HL-60 (cell line): ENCODE measurements around the gene ANP32B.

ENCODE experiments used
- DNase-seq, 2 experiments: peaks; one replicate each; pipeline ENCODE4 v3.0.0-alpha.2; 2010 to 2020; ENCODE audit warnings: low read depth in 1 of 2, low spot score in 1 of 2
- H3K27ac ChIP-seq: fragments of 250-450 bp; sonication (Bioruptor Pico); replicated peaks from 2 replicates; pipeline ENCODE4 v1.5.1; 2020; ENCODE audit warnings: mild to moderate bottlenecking, moderate library complexity
- H3K27me3 ChIP-seq: fragments of 250-450 bp; sonication (Bioruptor Pico); 2 replicates; pipeline ENCODE4 v1.5.1; 2021; ENCODE audit warnings: mild to moderate bottlenecking, moderate library complexity; ENCODE audit not compliant: insufficient read depth, poor library complexity, severe bottlenecking
- H3K4me3 ChIP-seq: replicated peaks from 2 replicates; pipeline ENCODE4 v1.5.1; 2011; ENCODE audit warnings: mild to moderate bottlenecking, control low read depth, low read length; ENCODE audit not compliant: insufficient read depth
- CTCF ChIP-seq: IDR thresholded peaks from one replicate; pipeline ENCODE4 v1.5.1; 2011; ENCODE audit warnings: low read length, control low read depth, inconsistent platforms; ENCODE audit not compliant: insufficient read depth
- GABPA ChIP-seq: IDR thresholded peaks from 2 replicates; pipeline ENCODE4 v1.6.1; 2012; ENCODE audit warnings: low read depth
- POLR2AphosphoS5 ChIP-seq: IDR thresholded peaks from 2 replicates; pipeline ENCODE4 v1.6.1; 2012; ENCODE audit warnings: low read depth
- SPI1 ChIP-seq: IDR thresholded peaks from 2 replicates; pipeline ENCODE4 v1.6.1; 2012; ENCODE audit warnings: low read depth, mild to moderate bottlenecking, borderline replicate concordance
- TF ChIP-seq, protein P1 (sequence below): IDR thresholded peaks from 2 replicates; pipeline ENCODE4 v1.6.1; 2012; ENCODE audit warnings: low read depth; ENCODE audit not compliant: insufficient replicate concordance

ANP32B gene

GRCh38 chr9:97987487-97987886 lies 4.3 kb downstream of the ANP32B start:
- Histone ChIP-seq H3K4me3 (no peak overlapping the region), H3K27ac (no peak overlapping the region; the same call in 1 of the 2 replicates), H3K27me3 (no peaks in the 10 kb centered on the region)
- TF ChIP-seq SPI1: no peak
- TF ChIP-seq, protein P1, sequence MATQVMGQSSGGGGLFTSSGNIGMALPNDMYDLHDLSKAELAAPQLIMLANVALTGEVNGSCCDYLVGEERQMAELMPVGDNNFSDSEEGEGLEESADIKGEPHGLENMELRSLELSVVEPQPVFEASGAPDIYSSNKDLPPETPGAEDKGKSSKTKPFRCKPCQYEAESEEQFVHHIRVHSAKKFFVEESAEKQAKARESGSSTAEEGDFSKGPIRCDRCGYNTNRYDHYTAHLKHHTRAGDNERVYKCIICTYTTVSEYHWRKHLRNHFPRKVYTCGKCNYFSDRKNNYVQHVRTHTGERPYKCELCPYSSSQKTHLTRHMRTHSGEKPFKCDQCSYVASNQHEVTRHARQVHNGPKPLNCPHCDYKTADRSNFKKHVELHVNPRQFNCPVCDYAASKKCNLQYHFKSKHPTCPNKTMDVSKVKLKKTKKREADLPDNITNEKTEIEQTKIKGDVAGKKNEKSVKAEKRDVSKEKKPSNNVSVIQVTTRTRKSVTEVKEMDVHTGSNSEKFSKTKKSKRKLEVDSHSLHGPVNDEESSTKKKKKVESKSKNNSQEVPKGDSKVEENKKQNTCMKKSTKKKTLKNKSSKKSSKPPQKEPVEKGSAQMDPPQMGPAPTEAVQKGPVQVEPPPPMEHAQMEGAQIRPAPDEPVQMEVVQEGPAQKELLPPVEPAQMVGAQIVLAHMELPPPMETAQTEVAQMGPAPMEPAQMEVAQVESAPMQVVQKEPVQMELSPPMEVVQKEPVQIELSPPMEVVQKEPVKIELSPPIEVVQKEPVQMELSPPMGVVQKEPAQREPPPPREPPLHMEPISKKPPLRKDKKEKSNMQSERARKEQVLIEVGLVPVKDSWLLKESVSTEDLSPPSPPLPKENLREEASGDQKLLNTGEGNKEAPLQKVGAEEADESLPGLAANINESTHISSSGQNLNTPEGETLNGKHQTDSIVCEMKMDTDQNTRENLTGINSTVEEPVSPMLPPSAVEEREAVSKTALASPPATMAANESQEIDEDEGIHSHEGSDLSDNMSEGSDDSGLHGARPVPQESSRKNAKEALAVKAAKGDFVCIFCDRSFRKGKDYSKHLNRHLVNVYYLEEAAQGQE: no peak
- no peak for TF ChIP-seq CTCF
- no peak for TF ChIP-seq POLR2AphosphoS5
- TF ChIP-seq GABPA: no peak
- no peak for DNase-seq

DNA sequence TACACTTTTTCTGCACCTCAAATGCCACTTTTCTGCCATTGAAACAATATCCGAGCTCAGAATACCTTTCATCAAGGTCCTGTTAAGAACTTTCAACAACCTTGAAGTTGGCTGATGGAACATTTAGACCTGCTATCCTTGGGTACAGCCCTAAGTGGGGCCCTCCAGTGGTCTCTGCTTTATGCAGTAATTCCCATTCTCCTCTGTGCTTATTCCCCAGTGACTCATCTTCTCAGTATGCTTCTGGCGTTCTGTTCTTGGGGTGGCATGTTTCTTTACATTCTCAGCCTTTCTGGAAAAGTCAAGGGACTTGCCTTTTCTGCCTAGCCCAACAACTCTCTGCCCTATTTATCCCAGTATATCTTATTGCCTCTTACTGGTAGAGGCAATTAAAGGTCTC lies 7.1 kb downstream of the ANP32B start:
- no peak for DNase-seq
- Histone ChIP-seq H3K27ac (no peak overlapping the region), H3K4me3 (no peak overlapping the region), H3K27me3 (no peaks in the 10 kb centered on the region)
- TF ChIP-seq SPI1 (no peak), GABPA (no peak), POLR2AphosphoS5 (no peak), CTCF (no peak)
- TF ChIP-seq, protein P1: no peak

DNA sequence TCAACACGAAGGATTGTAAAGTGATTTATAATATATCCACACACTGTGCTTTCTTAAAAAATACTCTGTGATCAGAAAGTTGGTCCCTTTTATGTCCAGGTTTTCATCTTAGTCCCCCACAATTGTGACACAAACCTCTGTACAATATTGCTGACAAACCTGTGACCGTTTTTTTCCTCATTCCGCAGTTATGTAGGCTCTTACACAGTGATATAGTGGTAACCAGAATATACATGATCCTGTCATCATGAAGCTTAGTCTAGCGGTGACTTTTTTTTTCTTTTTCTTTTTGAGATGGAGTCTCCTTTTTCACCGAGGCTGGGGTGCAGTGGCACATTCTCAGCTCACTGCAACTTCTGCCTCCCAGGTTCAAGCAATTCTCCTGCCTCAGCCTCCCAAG lies 8.7 kb downstream of the ANP32B start:
- Histone ChIP-seq H3K27me3 (no peaks in the 10 kb centered on the region), H3K4me3 (no peak overlapping the region), H3K27ac (peak overlapping the region; percentile 25)
- DNase-seq: no peak
- TF ChIP-seq SPI1 (no peak), GABPA (no peak), CTCF (no peak), POLR2AphosphoS5 (no peak)
- TF ChIP-seq, protein P1: no peak
